ENCODE data around the gene PIGQ.

The PIGQ gene

DNA sequence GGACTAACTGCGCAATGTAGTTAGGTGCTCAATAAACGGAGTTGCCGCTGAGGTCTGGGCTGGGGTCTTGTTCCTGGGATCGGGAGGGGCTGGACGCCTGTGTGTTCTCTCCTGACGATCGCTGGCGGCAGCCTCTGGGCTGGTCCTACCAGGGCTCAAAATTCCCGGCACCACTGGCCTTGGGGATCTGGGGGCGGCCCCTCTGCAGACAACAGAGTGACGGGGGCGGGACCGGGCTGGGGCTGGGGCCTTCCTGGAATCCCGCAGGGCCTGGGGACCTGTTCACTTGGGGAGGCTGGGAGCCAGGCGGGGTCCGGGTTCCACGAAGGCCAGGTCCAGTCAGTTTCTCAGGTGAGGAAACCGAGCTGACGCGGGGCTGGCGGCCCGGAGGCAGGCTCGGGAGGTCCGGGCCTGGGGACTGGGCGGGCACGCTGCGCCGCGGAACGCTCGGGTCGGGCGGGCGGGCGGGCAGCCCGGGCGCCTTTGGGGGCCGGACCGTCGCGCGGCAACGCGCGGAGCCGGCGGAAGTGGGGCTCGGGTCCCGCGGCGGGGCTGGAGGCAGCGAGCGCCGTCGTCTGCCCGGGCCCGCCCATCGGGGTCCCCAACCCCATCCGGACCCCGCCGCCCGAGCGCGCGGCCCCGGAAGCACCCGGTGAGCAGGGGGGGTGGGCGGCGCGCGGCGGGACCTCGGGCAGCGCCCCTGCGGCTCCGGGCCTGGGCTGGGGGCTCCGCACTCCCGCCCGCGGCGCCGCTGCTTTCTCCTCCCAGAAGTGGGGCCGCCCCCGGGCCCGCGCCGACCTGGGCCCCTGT lies at the start of gene PIGQ:
Gene PIGQ (plus strand): TSS at position 524 of the 810 bp plus-strand sequence. CDS start 4,107 bp downstream, outside the sequence.
- Histone ChIP-seq H3K27ac (ENCODE audit: poor library complexity, severe bottlenecking) (peak within 1 kb of the TSS; percentile 49), H3K9me3 (ENCODE audit: severe bottlenecking) (no peaks in the 10 kb centered on the region), H3K36me3 (ENCODE audit: low read depth) (peaks cover 6% of the 10 kb centered on the region; the same call in 1 of the 2 replicates), H3K4me1 (ENCODE audit: insufficient read depth, poor library complexity, severe bottlenecking) (peaks cover 11% of the 10 kb centered on the region), H3K4me3 (ENCODE audit: severe bottlenecking) (peak within 1 kb of the TSS; percentile 98), H3K27me3 (ENCODE audit: insufficient read depth, poor library complexity, severe bottlenecking) (no peaks in the 10 kb centered on the region)
- DNase-seq (ENCODE audit: low spot score) (no peak), ATAC-seq (ENCODE audit: low read depth) (peak; percentile 60)
- TF ChIP-seq, protein P1, sequence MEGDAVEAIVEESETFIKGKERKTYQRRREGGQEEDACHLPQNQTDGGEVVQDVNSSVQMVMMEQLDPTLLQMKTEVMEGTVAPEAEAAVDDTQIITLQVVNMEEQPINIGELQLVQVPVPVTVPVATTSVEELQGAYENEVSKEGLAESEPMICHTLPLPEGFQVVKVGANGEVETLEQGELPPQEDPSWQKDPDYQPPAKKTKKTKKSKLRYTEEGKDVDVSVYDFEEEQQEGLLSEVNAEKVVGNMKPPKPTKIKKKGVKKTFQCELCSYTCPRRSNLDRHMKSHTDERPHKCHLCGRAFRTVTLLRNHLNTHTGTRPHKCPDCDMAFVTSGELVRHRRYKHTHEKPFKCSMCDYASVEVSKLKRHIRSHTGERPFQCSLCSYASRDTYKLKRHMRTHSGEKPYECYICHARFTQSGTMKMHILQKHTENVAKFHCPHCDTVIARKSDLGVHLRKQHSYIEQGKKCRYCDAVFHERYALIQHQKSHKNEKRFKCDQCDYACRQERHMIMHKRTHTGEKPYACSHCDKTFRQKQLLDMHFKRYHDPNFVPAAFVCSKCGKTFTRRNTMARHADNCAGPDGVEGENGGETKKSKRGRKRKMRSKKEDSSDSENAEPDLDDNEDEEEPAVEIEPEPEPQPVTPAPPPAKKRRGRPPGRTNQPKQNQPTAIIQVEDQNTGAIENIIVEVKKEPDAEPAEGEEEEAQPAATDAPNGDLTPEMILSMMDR (IDR thresholded peaks at IDR 0.05; ENCODE audit: poor library complexity, severe bottlenecking) = no peak

DNA sequence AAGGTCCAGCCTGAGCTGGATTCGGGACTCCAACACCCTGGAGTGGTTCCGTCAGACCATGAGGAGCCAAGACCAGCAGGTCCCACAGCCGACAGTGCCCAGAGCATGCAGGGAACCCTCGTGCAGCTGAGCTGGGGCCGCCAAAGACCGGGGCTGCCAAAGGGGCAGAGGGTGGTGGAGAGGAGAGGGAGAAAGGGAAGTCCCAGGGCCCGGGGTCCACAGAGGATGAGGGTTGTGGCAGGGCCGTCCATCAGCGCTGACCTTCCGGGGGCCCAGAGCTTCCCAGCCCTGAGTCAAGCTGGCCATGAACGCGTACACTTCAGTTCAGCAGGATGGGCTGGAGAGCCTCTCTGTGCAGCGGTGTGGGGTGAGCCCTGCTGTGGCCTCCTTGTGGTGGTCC lies 48.9 kb upstream of the PIGQ start:
- H3K27me3 ChIP-seq (ENCODE audit: insufficient read depth, poor library complexity, severe bottlenecking) = no peaks in the 10 kb centered on the region
- no peak overlapping the region for H3K27ac ChIP-seq (ENCODE audit: poor library complexity, severe bottlenecking)
- TF ChIP-seq, protein P1 (IDR thresholded peaks at IDR 0.05; ENCODE audit: poor library complexity, severe bottlenecking) = no peak
- no peaks in the 10 kb centered on the region for H3K9me3 ChIP-seq (ENCODE audit: severe bottlenecking)
- H3K4me1 ChIP-seq (ENCODE audit: insufficient read depth, poor library complexity, severe bottlenecking) = peaks cover 9% of the 10 kb centered on the region
- ATAC-seq (ENCODE audit: low read depth) = no peak
- no peak overlapping the region for H3K4me3 ChIP-seq (ENCODE audit: severe bottlenecking)
- DNase-seq (ENCODE audit: low spot score) = no peak
- H3K36me3 ChIP-seq (ENCODE audit: low read depth) = peaks cover 14% of the 10 kb centered on the region

DNA sequence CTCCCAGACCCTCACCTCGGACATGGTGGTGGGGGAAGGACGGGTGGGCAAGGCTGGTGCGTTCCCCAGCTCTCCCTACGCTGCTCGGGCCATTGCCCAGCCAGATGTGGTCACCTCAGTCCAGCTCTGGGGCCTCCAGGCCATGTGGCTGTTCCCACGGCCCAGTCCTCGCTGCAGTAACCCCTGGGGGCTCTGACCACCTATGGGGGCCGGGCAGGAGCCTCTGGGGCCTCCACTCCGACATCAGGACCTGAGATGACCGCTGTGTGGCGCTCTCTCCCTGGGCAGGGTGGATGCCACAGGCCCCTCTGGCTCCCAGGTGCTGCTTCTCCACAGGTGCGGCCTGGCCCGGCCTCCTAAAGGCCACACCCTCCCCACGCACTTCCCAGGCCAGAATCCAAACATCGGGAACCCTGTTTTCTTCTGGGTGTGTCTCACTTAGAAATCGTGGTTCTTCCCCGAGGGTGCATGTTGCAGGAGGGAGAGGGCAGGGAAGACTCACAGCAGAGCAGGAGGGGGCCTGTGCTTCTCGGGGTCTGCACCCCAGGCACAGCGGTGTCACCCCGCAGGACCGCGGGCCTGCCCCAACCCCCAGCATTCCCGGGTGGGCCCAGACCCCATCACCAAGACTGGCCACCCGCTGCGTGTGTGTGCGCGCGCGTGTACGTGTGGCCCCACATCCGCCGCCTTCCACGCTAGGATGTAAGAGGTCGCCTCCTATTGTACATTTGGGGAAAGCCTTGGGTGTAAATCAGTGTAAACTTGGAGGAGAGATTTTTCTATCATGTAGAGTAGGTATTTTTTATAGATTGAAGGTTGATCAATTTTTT lies 48.2 kb upstream of the PIGQ start:
- no peaks in the 10 kb centered on the region for H3K27me3 ChIP-seq (ENCODE audit: insufficient read depth, poor library complexity, severe bottlenecking)
- TF ChIP-seq, protein P1 (IDR thresholded peaks at IDR 0.05; ENCODE audit: poor library complexity, severe bottlenecking) = peak; percentile 5
- DNase-seq (ENCODE audit: low spot score) = no peak
- no peak overlapping the region for H3K4me3 ChIP-seq (ENCODE audit: severe bottlenecking)
- H3K27ac ChIP-seq (ENCODE audit: poor library complexity, severe bottlenecking) = no peak overlapping the region
- peaks cover 13% of the 10 kb centered on the region for H3K4me1 ChIP-seq (ENCODE audit: insufficient read depth, poor library complexity, severe bottlenecking)
- peaks cover 7% of the 10 kb centered on the region; the same call in 1 of the 2 replicates for H3K36me3 ChIP-seq (ENCODE audit: low read depth)
- no peak for ATAC-seq (ENCODE audit: low read depth)
- H3K9me3 ChIP-seq (ENCODE audit: severe bottlenecking) = no peaks in the 10 kb centered on the region

DNA sequence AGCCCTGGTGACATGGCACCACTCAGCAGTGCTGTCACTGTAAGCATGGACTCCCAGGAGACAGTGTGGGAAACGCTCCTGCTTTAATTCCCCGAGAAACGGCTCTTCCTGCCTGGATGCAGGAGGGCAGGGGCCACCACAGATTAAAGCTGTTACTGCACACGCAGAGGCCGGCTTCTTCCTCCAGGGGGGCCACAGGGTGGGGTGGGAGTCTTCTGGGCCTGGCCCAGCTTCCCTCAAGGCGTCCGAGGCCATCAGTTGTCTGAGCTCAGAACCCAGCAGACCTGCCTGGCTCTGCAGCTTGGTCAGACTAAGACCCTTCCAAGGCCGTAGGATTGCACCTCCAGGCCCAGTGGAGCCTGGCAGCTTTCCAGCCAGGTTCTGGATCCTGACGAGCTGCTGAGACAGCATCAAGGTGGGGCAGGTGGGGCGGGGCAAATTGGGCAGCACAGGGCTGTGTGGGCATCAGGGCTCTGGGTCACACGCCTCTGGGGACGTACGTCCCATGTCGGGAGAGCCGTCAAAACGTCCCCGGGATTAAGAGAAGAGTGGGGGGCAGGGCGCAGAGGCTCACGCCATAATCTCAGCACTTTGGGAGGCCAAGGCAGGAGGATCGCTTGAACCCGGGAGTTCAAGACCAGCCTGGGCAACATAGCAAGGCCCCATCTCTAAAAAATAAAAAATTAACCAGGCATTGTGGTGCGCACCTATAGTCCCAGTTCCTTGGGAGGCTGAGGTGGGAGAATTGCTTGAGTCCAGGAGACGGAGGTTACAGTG lies 47.3 kb upstream of the PIGQ start:
- Histone ChIP-seq H3K36me3 (ENCODE audit: low read depth) (peaks cover 7% of the 10 kb centered on the region; the same call in 1 of the 2 replicates), H3K4me3 (ENCODE audit: severe bottlenecking) (no peak overlapping the region), H3K27me3 (ENCODE audit: insufficient read depth, poor library complexity, severe bottlenecking) (no peaks in the 10 kb centered on the region), H3K27ac (ENCODE audit: poor library complexity, severe bottlenecking) (no peak overlapping the region), H3K4me1 (ENCODE audit: insufficient read depth, poor library complexity, severe bottlenecking) (peaks cover 13% of the 10 kb centered on the region), H3K9me3 (ENCODE audit: severe bottlenecking) (no peaks in the 10 kb centered on the region)
- DNase-seq (ENCODE audit: low spot score) = no peak
- TF ChIP-seq, protein P1 (IDR thresholded peaks at IDR 0.05; ENCODE audit: poor library complexity, severe bottlenecking) = no peak
- no peak for ATAC-seq (ENCODE audit: low read depth)
